BJ (cell line): Measurements from ENCODE around the gene PDE6A. TPM values are rescaled to one million over a fixed set of nuclear protein-coding genes. Genes with fewer than 3 reads are reported as not detected.
A peak's percentile ranks its signal among the peaks of the same experiment; 100 is the strongest.

Source experiments
- CTCF ChIA-PET: fragments of 350-600 bp; formaldehyde crosslinking; extraction: SDS; loops from one replicate; lab custom pipeline; 2021; ENCODE audit warnings: antibody characterized with exemption, inconsistent platforms; lab: Yijun Ruan, JAX
- POLR2A ChIA-PET: fragments of 300-600 bp; sonication (Branson Sonifier 250); formaldehyde crosslinking; extraction: SDS; loops from one replicate; lab custom pipeline; 2021; ENCODE audit warnings: antibody characterized with exemption; lab: Charles Lee
- DNase-seq: peaks from one replicate; pipeline ENCODE4 v3.0.0-alpha.2; 2011; ENCODE audit warnings: low read depth
- H3K27me3 ChIP-seq: 2 replicates; pipeline ENCODE4 v1.6.0; 2011; ENCODE audit warnings: low read length; ENCODE audit not compliant: control insufficient read depth, insufficient read depth
- H3K36me3 ChIP-seq: 2 replicates; pipeline ENCODE4 v1.5.1; 2011; ENCODE audit warnings: low read length; ENCODE audit not compliant: control insufficient read depth, insufficient read depth
- H3K4me3 ChIP-seq: 2 replicates; pipeline ENCODE4 v1.5.1; 2011; ENCODE audit warnings: low read depth, mild to moderate bottlenecking, control low read depth, low read length
- polyA plus RNA-seq: library from polyadenylated mRNA; depleted of rRNA; stranded (reverse); fragments of >200 nt; gene quantifications from 2 replicates; pipeline ENCODE4 v1.2.3, GENCODE V29; 2011
- TF ChIP-seq, protein P1 (sequence below): IDR thresholded peaks from 2 replicates; pipeline ENCODE4 v1.5.1; 2011; ENCODE audit warnings: low read depth, mild to moderate bottlenecking, control low read depth, inconsistent platforms, low read length, moderate library complexity; ENCODE audit not compliant: insufficient read depth

Gene PDE6A
- polyA plus RNA-seq, 1 experiment, result not detected

DNA sequence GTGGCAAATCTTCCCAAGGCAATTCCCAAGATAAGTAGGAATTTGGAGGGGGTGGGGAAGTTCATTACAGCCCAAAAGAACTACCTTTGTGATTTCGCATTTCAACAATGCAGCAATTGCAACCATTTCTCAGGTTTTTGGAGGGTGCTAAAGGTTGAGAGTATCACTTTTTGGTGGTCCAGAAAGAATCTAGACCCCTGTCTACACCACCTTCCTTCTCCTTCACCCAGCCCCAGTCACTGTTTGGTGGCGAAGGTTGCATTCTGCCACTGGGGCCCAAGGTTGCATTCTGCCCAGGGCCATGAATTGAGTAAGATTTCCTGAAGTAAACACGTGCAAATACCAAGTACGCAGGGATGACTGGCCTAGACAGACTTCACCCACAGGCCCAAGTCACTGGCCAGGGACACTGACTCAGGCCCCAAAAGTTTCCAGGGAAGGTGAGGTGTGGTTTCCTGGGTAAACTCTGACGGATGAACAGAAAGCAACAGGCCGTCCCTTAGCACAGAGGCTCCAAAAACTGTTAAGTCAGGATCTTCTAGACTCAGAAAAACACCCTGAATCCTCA lies 5.7 kb downstream of the PDE6A start:
- no peak overlapping the region for H3K4me3 ChIP-seq
- H3K36me3 ChIP-seq, result no peaks in the 10 kb centered on the region
- H3K27me3 ChIP-seq, result no peaks in the 10 kb centered on the region
- peak; percentile 72 for DNase-seq
- TF ChIP-seq, protein P1, sequence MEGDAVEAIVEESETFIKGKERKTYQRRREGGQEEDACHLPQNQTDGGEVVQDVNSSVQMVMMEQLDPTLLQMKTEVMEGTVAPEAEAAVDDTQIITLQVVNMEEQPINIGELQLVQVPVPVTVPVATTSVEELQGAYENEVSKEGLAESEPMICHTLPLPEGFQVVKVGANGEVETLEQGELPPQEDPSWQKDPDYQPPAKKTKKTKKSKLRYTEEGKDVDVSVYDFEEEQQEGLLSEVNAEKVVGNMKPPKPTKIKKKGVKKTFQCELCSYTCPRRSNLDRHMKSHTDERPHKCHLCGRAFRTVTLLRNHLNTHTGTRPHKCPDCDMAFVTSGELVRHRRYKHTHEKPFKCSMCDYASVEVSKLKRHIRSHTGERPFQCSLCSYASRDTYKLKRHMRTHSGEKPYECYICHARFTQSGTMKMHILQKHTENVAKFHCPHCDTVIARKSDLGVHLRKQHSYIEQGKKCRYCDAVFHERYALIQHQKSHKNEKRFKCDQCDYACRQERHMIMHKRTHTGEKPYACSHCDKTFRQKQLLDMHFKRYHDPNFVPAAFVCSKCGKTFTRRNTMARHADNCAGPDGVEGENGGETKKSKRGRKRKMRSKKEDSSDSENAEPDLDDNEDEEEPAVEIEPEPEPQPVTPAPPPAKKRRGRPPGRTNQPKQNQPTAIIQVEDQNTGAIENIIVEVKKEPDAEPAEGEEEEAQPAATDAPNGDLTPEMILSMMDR, result no peak
- CTCF ChIA-PET, result interaction anchor here (0.9 to 1.3 kb wide), 5 partner anchors 8 to 86 kb away, joined by 3 to 5 read pairs (median 3); partner anchors contain the start of gene SLC26A2
- POLR2A ChIA-PET, result no interaction called here

DNA sequence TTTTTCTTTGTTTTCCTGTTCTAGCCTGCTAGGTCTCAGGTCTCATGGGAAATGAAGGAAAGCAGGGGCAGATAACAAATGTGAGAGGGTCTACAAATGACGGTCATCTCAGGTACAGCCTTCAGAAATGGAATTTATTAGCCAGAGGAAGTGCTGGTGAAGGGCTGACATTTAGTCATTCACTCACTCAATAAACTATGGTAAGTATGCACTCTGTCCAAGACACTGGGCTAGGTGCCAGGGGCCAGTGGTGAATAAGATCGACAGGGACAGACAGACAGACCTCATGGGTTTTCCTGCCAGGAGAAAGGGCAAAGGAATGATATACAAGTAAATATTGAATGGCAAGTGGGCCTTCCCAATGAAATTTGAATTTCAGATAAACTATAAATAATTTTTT lies 6.3 kb downstream of the PDE6A start:
- Histone ChIP-seq H3K27me3 (0 out of 2 replicates have a peak, but pooled peaks cover 2% of the 10 kb centered on the region), H3K36me3 (no peaks in the 10 kb centered on the region), H3K4me3 (no peak overlapping the region)
- ChIA-PET POLR2A (no interaction called here), CTCF (no interaction called here)
- DNase-seq, result no peak
- TF ChIP-seq, protein P1, result no peak

DNA sequence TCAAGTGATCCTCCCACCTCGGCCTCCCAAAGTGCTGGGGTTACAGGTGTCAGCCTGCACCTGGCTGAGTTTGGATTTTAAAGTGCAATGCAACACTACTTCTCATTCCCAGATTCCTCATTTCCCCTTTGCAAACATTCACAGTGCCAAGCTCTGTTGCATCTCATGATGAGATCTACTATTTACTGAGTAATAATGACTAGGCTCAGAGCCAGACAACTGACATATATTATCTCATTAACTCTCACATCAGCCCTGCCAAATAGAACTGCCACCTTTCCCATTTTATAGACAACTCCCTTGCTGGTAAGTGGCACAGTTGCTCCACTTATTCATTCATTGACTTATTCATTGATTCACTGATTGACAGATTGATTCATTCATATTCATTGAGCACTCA lies 7.0 kb downstream of the PDE6A start:
- ChIA-PET POLR2A (no interaction called here), CTCF (interaction anchor here (1.8 kb wide), 1 partner anchor 22 kb away, joined by 5 read pairs; no protein-coding TSS in a partner anchor)
- 0 out of 2 replicates have a peak, but pooled peaks cover 2% of the 10 kb centered on the region for H3K27me3 ChIP-seq
- H3K4me3 ChIP-seq, result no peak overlapping the region
- no peaks in the 10 kb centered on the region for H3K36me3 ChIP-seq
- no peak for DNase-seq
- TF ChIP-seq, protein P1, result no peak

DNA sequence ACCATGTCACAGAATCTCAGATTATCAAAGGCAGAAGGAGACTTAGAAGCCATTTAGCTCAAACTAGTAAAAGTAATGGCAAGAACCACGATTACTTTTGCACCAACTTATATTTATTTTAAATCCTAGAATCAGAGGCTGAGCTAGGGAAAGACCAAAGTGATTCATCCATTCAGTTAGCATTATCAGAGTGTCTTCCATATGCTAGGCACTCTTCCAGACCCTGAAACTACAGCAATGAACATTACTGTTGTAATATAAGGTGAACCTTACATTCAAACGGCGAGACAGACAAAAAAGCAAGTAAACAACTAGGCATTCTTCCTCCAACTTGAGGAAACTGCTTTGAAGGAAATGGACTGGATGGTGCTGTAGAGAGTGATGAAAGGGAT lies 7.9 kb downstream of the PDE6A start:
- DNase-seq, result no peak
- TF ChIP-seq, protein P1, result no peak
- Histone ChIP-seq H3K36me3 (no peaks in the 10 kb centered on the region), H3K4me3 (no peak overlapping the region), H3K27me3 (0 out of 2 replicates have a peak, but pooled peaks cover 2% of the 10 kb centered on the region)
- POLR2A ChIA-PET, result interaction anchor here (0.5 kb wide), 1 partner anchor 19 kb away, joined by 3 read pairs; no protein-coding TSS in a partner anchor
- CTCF ChIA-PET, result interaction anchor here (1.8 to 2.0 kb wide), 3 partner anchors 22 to 98 kb away, joined by 5 to 10 read pairs (median 5); no protein-coding TSS in a partner anchor

DNA sequence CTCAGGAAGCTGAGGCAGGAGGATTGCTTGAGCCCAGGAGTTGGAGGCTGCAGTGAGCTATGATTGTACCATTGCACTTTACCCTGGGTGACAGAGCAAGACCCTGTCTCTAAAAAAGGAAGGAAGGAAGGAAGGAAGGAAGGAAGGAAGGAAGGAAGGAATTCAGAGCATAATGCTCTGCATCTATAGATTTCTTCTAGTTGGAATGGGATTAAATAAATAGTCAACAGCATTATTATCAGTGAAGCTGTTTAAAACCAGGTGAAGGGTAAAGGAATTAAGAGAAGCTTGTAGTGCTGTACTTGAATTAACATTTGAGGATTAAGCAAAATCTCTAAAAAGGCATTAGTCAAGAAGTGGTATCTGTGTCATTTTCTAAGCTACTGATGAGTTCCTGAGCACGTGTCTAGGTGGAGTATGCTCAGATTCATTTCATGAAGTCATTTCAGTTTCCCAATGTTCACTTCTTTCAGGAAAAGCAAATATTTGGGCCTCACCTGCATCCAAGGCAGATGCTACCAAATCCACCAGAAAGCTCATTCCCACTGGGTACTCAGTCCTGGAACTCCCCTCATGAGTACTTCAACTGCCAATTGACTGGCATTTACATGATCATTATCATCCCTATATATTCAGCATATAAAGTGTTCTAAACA lies 8.4 kb downstream of the PDE6A start:
- TF ChIP-seq, protein P1, result no peak
- H3K27me3 ChIP-seq, result 0 out of 2 replicates have a peak, but pooled peaks cover 2% of the 10 kb centered on the region
- ChIA-PET CTCF (interaction anchor here (1.4 to 2.0 kb wide), 4 partner anchors 10 to 98 kb away, joined by 3 to 10 read pairs (median 5); no protein-coding TSS in a partner anchor), POLR2A (interaction anchor here (0.5 kb wide), 1 partner anchor 20 kb away, joined by 3 read pairs; no protein-coding TSS in a partner anchor)
- H3K4me3 ChIP-seq, result no peak overlapping the region
- DNase-seq, result no peak
- H3K36me3 ChIP-seq, result no peaks in the 10 kb centered on the region
